Right lobe of liver (tissue), 4 donors: ENCODE results near the gene C3orf38.

ENCODE experiments used
- CTCF ChIP-seq, 4 donors: fragments of 200-600 bp in 3 of 4; fragments of 450-650 bp in 1 of 4; IDR thresholded peaks; one replicate each; pipeline versions ENCODE4 v1.5.1 to v1.8.0; 2016 to 2022; ENCODE audit warnings: antibody characterized with exemption in 4 of 4, mild to moderate bottlenecking in 2 of 4
- POLR2A ChIP-seq: fragments of 450-650 bp; IDR thresholded peaks from one replicate; pipeline ENCODE4 v1.6.1; 2017; ENCODE audit warnings: antibody characterized with exemption, mild to moderate bottlenecking
- donor health status: DM: no; HTN: no; CAD: no.
- donor health status: DM: no; HTN: no; CAD: no.
- donor health status: DM: no; HTN: yes; CAD: no.

DNA sequence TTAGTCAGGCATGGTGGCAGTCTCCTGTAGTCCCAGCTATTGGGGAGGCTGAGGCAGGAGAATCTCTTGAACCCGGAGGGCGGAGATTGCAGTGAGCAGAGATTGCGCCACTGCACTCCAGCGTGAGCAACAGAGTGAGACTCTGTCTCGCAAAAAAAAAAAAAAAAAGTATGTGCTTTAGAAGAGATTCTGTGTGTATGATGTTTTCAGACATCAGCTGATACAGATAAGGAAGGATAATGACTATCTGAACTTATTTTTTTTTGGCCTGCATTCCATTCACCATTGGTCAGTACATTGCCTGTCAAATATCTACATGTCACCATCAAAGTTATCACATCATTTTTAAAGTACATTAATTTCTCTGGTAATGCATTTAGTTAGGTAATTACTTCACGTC, 17.4 kb downstream of the C3orf38 start:
- TF ChIP-seq CTCF (IDR thresholded peaks at IDR 0.05) (no peak), POLR2A (no peak)
